ENCODE measurements around the gene HDGF.

HDGF gene

GRCh38 chr1:156751451-156751756 is at the start of gene HDGF:
HDGF (minus strand) TSS chr1:156751675; CDS start chr1:156751429, 246 bp downstream.
- no peak for DNase-seq (ENCODE audit: low spot score)

DNA sequence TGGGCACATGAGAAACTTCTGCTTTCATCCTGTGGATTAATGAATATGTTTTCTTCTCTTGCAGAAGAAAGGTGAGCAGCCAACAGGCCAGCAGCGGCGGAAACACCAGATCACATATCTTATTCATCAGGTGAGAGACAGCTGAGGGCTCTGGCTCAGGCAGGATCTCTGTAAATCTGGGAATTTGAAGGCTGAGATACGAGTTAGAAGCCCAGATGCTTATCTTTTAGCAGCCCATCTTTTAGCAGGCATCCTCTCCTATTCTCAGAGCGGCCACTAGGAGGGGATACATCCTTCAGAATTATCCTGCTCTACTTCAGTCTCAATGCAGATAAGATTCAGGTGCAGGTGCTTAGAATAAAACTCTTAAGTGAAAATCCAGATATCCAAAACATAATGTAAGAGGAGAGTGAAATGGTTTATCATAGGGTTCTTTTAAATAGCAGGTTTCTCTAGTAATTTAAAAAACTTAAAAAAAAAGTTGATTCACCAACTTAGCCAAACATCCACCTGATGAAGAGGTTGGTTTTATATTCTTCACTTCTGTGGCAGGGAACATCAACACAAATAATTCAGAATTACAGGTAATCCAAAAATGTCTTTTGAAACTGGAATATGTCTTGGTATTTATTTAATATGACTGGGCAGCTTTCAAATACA is 45.9 kb upstream of the HDGF start:
- no peak for DNase-seq (ENCODE audit: low spot score)

DNA sequence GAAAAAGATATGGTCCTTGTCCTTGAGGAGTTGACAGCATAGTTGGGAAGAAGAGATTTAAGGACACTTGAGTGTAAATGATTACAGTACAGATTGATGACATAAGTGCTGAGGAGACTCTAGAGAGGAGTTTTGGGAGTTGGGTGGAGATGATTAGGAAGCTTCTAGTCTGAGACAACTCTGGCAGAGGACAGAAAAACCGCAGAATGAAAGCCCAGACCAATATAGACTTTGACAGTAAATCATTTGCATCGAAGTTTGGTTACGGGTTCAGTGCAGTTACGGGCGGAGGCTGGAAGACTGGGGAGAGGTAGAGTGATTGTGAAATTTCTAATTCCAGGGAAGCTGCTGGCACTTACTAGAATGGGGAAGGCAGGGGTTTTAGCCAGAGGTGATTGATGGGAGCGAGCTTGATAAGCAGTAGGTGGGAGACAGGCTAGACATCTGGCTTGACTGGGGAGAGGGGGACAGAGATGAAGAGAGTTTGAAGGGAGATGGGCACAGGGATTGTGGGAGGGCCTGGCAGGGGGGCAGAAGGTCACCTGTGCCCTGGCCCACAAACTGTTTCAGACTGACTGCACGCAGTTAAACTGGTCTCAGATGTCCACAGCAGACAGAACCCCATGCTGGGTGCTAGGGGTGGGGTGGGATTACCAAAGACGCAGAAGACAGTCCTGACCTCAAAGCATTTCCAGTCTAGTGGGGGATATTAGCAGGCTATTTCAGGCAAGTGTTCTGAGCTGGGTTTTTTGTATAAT is 45.0 kb upstream of the HDGF start:
- DNase-seq (ENCODE audit: low spot score), result no peak

GRCh38 chr1:156795787-156796186 is 44.3 kb upstream of the HDGF start:
- no peak for DNase-seq (ENCODE audit: low spot score)

DNA sequence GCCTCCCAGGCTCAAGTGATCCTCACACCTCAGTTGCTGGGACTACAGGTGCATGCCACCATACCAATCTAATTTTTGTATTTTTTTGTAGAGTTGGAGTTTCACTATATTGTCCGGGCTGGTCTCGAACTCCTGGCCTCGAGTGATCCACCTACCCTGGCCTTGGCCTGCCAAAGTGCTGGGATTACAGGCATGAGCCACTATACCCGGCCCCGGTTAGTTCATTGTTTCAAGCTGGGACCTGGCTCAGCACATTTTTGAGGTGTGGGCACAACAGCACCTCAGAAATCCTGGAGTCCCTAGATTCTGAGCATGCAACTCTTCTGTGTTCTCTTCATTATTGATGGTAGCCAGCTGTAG is 43.9 kb upstream of the HDGF start:
- DNase-seq (ENCODE audit: low spot score), result no peak

- no peak for DNase-seq (ENCODE audit: low spot score)
Observed at GRCh38 chr1:156794506-156795373, 43.3 kb upstream of the HDGF start.

DNA sequence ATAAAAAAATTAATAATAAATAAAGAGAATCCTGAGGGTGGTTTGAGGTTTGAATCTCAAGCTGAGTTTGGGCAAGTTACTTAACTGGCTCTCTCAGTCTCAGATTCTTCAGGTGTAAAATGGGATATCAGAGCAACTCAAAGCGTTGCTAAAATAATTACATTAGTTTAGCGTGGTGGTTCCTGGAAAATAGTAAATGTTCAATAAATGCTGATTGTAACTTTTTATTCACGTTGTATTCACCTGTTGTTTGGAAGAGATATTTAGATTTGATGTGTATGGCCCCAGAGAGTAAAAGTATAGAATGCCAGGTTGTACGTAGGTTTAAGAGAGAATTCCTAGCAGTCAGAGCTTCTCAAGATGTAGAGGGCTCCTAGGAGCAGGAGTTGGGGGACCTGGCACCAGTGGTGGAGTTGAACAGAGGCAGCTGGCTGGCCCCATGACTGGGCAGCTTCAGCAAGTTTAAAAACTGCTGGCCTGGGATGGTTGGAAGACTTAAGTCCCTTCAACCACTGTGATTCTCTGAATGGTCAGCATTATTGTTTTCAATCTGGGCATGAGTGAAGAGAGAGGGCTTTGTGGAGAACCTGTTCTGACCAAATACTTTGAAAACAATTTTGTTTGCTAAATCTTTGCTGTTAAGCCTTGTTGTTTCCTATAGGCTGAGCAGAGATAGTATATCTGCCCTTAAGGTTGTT is 38.3 kb upstream of the HDGF start:
- no peak for DNase-seq (ENCODE audit: low spot score)

- DNase-seq (ENCODE audit: low spot score), result no peak
Observed at GRCh38 chr1:156788136-156788535, 36.7 kb upstream of the HDGF start.

DNA sequence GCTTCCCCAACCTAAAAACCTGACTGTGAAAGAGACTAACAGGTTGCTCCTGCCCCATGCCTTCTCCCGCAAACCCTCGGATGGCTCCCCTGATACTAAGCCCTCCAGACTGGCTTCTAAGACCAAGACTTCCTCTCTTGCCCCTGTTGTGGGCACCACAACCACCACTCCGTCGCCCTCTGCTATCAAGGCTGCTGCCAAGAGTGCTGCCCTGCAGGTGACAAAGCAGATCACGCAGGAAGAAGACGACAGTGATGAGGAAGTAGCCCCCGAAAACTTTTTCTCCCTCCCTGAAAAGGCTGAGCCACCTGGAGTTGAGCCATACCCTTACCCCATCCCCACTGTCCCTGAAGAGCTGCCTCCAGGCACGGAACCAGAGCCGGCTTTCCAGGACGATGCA is 35.2 kb upstream of the HDGF start:
- DNase-seq (ENCODE audit: low spot score), result no peak

GRCh38 chr1:156785458-156785857 is 34.0 kb upstream of the HDGF start:
- DNase-seq (ENCODE audit: low spot score), result no peak

DNA sequence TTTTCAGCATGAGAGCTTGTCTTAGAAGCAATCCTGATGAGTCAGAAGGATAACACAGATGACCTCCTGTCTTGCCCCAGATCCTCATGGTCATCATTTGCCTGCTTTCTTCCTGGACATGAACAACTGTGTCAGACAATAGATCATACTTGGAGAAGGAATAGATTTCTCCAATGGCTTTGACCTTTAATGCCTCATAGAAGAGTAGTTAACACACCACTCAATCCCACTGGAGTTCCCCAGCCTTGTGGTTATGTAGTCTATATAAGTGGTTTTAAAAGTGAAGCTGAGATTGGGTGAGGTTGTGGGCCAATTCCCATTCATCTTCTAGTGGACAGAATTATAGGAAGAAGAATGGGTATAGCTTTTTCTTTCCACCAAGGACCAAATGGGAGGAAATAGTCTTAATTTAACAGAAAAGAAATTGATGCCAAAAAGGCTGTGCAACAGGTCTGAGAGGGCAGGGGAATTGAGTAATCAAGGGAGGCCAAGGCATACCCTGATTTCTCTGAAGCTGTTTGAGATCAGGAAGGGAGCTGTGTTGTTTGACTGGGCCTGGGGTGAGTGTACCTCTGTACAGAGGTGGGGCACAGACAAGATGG is 30.2 kb upstream of the HDGF start:
- no peak for DNase-seq (ENCODE audit: low spot score)

DNA sequence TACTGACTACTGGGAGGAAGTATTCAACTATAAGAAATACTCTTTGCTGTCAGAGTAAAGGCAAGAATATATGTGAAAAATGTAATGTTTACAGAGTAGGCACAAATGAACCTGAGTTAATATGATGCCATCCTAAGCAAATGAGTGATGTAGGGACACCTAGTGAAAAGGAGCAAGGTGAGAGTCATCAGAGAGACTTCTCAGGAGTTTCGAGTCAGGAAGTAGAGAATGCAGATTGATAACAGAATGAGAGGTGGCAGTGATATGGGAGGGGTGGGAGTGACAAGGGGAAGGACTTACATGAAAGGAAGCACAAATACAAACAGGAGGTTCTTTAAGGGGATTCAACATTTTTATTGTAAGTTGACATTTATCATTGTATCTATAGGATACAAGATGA is 26.1 kb upstream of the HDGF start:
- DNase-seq (ENCODE audit: low spot score), result no peak

GRCh38 chr1:156776942-156777341 is 25.5 kb upstream of the HDGF start:
- DNase-seq (ENCODE audit: low spot score), result no peak

GRCh38 chr1:156775799-156776198 is 24.3 kb upstream of the HDGF start:
- DNase-seq (ENCODE audit: low spot score), result no peak

DNA sequence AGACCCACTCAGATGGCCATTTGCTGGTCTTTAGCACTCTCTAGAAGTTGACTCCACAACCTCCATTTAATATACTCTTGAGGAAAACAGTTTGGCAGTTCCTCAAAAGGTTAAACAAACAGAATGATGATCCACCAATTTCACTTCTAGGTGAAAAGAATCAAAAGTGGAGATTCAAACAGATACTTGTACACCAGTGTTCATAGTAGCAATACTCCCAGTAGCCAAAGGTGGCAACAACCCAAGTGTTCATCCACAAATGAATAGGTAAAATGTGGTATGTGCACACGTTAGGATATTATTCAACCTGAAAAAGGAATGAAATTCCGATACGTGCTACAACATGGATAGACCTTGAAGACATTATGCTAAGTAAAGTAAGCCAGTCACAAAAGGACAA is 22.1 kb upstream of the HDGF start:
- no peak for DNase-seq (ENCODE audit: low spot score)

DNA sequence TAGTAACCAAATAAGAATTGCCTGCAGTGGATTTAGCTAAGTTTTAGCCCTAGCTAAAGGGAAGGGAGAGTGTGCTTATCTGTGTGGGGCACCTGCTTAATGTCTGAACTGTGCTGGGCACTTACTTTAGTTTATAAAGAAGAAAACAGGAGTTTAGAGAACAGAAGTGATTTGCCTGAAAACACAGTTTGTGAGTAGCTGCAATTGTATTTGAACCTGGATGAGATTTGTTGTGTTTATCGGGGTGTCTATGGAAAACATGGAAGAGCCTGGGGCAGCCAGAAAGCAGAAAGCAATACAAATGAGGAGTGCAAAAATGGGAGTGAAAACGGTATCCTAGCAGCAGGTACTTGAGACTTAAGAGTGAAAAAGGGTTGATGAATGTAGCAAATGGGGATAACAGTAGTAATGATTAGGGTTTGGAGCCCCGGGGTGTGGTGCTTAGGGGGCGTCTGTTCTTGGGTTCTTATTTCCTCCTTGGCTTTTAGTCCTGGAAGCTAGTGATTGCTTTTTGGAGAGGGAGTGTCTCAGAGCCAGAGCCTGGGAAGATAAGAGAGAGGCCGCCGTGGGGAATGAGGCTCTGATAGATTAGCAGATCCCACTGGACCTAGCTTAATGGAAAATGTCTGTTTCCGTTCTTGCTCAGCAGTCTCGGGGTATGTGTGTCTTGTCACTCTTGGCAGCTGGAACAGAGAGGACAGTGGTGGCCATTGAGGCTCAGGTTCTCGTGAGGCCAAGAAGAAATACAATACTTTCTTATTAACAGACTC is 21.4 kb upstream of the HDGF start:
- DNase-seq (ENCODE audit: low spot score), result no peak

GRCh38 chr1:156772222-156772621 is 20.7 kb upstream of the HDGF start:
- no peak for DNase-seq (ENCODE audit: low spot score)

DNA sequence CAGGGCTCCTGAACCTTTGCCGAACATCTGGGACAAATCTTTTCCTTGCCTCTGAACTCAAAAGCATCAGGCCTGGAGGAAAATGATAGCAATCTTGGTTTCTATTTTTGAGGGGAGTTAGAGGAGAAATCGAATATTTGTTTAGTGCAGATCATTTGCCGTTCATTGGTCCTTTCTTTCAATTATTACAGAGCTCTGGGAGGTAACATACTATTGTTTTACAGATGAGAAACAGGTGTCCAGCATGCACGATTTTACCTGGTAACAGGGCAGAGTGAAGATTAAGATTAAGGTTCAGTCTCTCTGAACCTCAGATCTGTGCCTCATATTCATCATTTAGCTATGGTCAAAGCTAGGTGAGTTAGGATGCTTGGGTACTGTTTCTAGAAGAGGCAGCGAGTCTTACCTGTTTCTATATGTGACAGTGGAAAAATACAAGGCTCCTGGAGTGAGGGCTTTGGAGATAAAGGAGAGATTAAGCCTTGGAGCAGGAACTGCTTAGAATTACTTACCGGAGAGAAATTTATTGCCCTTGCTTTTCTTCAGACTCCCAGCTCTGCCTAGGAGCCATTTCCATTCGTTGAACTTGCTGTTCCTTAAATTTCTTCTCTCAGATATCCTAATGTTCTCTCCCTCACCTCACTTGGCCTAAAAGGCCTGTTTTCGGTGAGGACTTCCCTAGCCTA is 17.3 kb upstream of the HDGF start:
- DNase-seq (ENCODE audit: low spot score), result no peak

DNA sequence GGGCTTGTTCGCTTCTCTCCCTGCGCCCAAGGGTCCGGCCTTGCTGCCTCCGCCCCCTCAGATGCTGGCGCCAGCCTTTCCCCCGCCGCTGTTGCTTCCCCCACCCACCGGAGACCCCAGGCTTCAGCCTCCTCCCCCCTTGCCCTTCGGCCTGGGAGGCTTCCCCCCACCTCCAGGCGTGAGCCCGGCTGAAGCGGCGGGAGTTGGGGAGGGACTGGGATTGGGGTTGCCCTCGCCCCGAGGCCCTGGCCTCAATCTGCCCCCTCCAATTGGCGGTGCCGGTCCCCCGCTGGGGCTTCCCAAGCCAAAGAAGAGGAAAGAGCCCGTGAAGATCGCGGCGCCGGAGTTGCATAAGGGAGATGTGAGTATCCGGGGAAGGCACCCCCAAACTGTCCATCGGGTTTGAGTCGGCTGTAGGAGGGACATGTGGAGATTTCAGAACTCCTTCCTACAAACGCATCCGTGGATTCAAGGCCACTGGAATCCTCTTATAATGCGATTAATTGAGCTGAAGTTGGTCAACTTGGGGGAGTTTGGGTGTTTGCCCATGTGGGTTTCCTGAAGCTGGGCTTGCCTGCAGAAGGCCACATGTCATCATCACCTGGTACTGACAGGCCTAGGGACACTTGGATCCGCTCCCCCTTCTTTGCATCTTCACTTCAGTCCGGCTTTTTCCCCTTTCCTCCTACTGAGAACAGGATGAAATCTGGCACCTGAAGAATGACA is 16.6 kb upstream of the HDGF start:
- no peak for DNase-seq (ENCODE audit: low spot score)

All from left forelimb (tissue), 1 donor.